Body of pancreas (tissue), 4 donors: Measurements from ENCODE around the gene FOXJ2. TPM values are rescaled to one million over a fixed set of nuclear protein-coding genes. Genes with fewer than 3 reads are reported as not detected.
A peak's percentile ranks its signal among the peaks of the same experiment; 100 is the strongest.
"Not testable (repeated sequence)": the region's sequence is repeated elsewhere in the genome, so short reads cannot be mapped to it uniquely, and the experiment has no call there.

Source experiments
- ATAC-seq: fragments of 150-250 bp; one replicate; pipeline ENCODE4 v1.9.1; 2016
- DNase-seq, 4 donors: peaks; one replicate each; pipeline ENCODE4 v3.0.0-alpha.2; 2019
- H3K27ac ChIP-seq, 4 donors: fragments of 200-600 bp; sonication (generic); 1 replicate in 3 of 4; 2 replicates in 1 of 4; pipeline versions ENCODE4 v1.5.1 to v1.6.1; 2016 to 2019; ENCODE audit warnings: mild to moderate bottlenecking in 1 of 4, mixed read lengths in 1 of 4, moderate library complexity in 1 of 4
- H3K27me3 ChIP-seq, 2 donors: fragments of 200-600 bp; sonication (generic); one replicate each; pipeline ENCODE4 v1.6.0; 2016; ENCODE audit warnings: mild to moderate bottlenecking in 1 of 2
- H3K36me3 ChIP-seq, 2 donors: fragments of 200-600 bp; sonication (generic); replicated peaks in 1 of 2; 2 replicates each; pipeline ENCODE4 v1.5.1; 2016; ENCODE audit warnings: low read depth in 2 of 2; ENCODE audit not compliant: insufficient read depth in 1 of 2
- H3K4me1 ChIP-seq: fragments of 200-600 bp; sonication (generic); one replicate; pipeline ENCODE4 v1.6.0; 2016
- H3K4me3 ChIP-seq, 2 donors: fragments of 200-600 bp; sonication (generic); 1 replicate in 1 of 2; 2 replicates in 1 of 2; pipeline ENCODE4 v1.5.1; 2016 to 2019
- H3K9me3 ChIP-seq, 3 donors: fragments of 200-600 bp; sonication (generic); 1 replicate in 2 of 3; 2 replicates in 1 of 3; pipeline ENCODE4 v1.5.1; 2016
- CTCF ChIP-seq, 7 experiments: fragments of 450-650 bp in 4 of 7; fragments of 200-600 bp in 3 of 7; sonication (generic) in 3 of 7; IDR thresholded peaks; one replicate each; pipeline ENCODE4 v1.5.1; 2016 to 2019; ENCODE audit warnings: antibody characterized with exemption in 7 of 7
- POLR2A ChIP-seq, 3 donors: fragments of 450-650 bp; IDR thresholded peaks; one replicate each; pipeline ENCODE4 v1.6.1; 2016; ENCODE audit warnings: antibody characterized with exemption in 3 of 3, mild to moderate bottlenecking in 2 of 3
- WGBS, 2 donors: methylation state at CpG; one replicate each; pipeline ENCODE4 v1.1.5; 2017; 5-methylcytosine and 5-hydroxymethylcytosine counted together
- intact Hi-C: fragments of 100-400 bp; cut with DNase I; formaldehyde crosslinking; loops from one replicate; pipeline ENCODE4 v1.15.1; 2023
- total RNA-seq, 2 donors: library from RNA; depleted of rRNA; stranded (reverse); fragments of >200 nt; gene quantifications; one replicate each; pipeline ENCODE4 v1.1.0, GENCODE V29; 2016

Gene FOXJ2
- total RNA-seq: 10 to 100 TPM in 1 of 2 donors, 1 to 10 TPM in 1; 7.5 to 11.9 TPM

- 0% methylated on average over 21 to 90 of the region's 93 CpGs for WGBS, 2 donors
Measured at GRCh38 chr12:8032242-8033152, at the start of gene FOXJ2. Gene FOXJ2 (plus strand): TSS chr12:8032716. CDS start chr12:8039833, 7,117 bp downstream.

DNA sequence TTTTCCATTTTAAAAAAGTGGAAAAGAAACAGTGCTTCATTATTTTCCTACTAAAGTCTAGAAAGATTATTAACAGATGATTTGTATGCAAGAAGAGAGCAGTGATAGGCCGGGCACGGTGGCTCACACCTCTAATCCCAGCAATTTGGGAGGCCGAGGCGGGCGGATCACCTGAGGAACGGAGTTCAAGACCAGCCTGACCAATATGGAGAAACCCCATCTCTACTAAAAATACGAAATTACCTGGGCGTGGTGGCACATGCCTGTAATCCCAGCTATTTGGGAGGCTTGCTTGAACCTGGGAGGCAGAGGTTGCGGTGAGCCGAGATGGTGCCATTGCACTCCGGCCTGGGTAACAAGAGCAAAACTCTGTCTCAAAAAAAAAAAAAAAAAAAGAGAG is 49.5 kb upstream of the FOXJ2 start:
- H3K9me3 ChIP-seq, intact Hi-C loops: not testable (repeated sequence)

More at GRCh38 chr12:8032242-8033152, at the start of gene FOXJ2:
- TF ChIP-seq POLR2A (IDR thresholded peaks at IDR 0.05): peak; percentile 80 to 89 (median 84)
- no peak for TF ChIP-seq CTCF (IDR thresholded peaks at IDR 0.05)
- intact Hi-C loops: no loop called here
- DNase-seq (peak; percentile 84 to 85 (median 84)), ATAC-seq (peak; percentile 96)
- H3K4me3 ChIP-seq: peak within 1 kb of the TSS; percentile 50 to 79
- peaks cover 49% of the 10 kb centered on the region for H3K4me1 ChIP-seq
- H3K27ac ChIP-seq: peak within 1 kb of the TSS; percentile 78 to 94 (median 93)
- no peaks in the 10 kb centered on the region for H3K9me3 ChIP-seq
- no peaks in the 10 kb centered on the region for H3K36me3 ChIP-seq
- no peaks in the 10 kb centered on the region for H3K27me3 ChIP-seq

GRCh38 chr12:7983460-7983859 is 49.1 kb upstream of the FOXJ2 start:
- ATAC-seq, H3K4me1 ChIP-seq, intact Hi-C loops: not testable (repeated sequence)

More for the DNA sequence above, 49.5 kb upstream of the FOXJ2 start:
- not testable (repeated sequence) for H3K4me3 ChIP-seq, ATAC-seq, H3K4me1 ChIP-seq, H3K27me3 ChIP-seq, DNase-seq, H3K27ac ChIP-seq, H3K36me3 ChIP-seq
- 74 to 82% methylated on average over 11 of the region's 11 CpGs for WGBS, 2 donors

DNA sequence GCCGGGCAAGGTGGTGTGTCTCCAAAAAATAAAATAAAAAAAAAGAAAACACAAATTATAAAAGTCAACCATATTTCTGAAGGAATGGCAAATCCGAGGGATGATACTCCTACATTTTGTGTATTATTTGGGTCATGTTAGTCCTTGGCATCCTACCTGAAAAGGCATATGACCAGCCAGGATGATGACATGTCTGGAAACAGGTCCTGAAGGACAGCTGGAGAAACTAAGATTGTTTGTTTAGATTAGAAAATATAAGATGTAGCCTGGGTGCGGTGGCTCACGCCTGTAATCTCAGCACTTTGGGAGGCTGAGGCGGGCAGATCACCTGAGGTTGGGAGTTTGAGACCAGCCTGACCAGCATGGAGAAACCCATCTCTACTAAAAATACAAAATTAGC is 47.6 kb upstream of the FOXJ2 start:
- Histone ChIP-seq H3K27me3 (no peaks in the 10 kb centered on the region), H3K4me3 (no peak overlapping the region), H3K9me3 (no peaks in the 10 kb centered on the region), H3K36me3 (no peaks in the 10 kb centered on the region), H3K27ac (no peak overlapping the region), H3K4me1 (no peaks in the 10 kb centered on the region)
- intact Hi-C loops: no loop called here
- no peak for ATAC-seq
- TF ChIP-seq CTCF (IDR thresholded peaks at IDR 0.05): no peak
- no peak for TF ChIP-seq POLR2A (IDR thresholded peaks at IDR 0.05)
- WGBS, 2 donors: 66 to 84% methylated on average over 5 of the region's 5 CpGs
- no peak for DNase-seq

More at GRCh38 chr12:7983460-7983859, 49.1 kb upstream of the FOXJ2 start:
- not testable (repeated sequence) for H3K27me3 ChIP-seq, H3K36me3 ChIP-seq, H3K9me3 ChIP-seq, H3K4me3 ChIP-seq, DNase-seq, H3K27ac ChIP-seq
- 77 to 91% methylated on average over 1 of the region's 1 CpG for WGBS, 2 donors

GRCh38 chr12:7985802-7986418 is 46.6 kb upstream of the FOXJ2 start:
- H3K27me3 ChIP-seq: no peaks in the 10 kb centered on the region
- ATAC-seq: no peak
- intact Hi-C loops: no loop called here
- H3K9me3 ChIP-seq: no peaks in the 10 kb centered on the region
- WGBS, 2 donors: 76 to 78% methylated on average over 7 of the region's 7 CpGs
- TF ChIP-seq CTCF (IDR thresholded peaks at IDR 0.05) (no peak), POLR2A (IDR thresholded peaks at IDR 0.05) (no peak)
- H3K27ac ChIP-seq: no peak overlapping the region
- H3K4me1 ChIP-seq: no peaks in the 10 kb centered on the region
- no peak overlapping the region for H3K4me3 ChIP-seq
- no peaks in the 10 kb centered on the region for H3K36me3 ChIP-seq
- no peak for DNase-seq
